Activated naive CD8-positive, alpha-beta T cell treated with anti-CD3 and anti-CD28 coated beads, Interleukin-2, amount 50 U/mL, for 24 hours (primary cell): Measurements from ENCODE around the gene GPSM1.

Experiments
- ATAC-seq: fragments of 150-1000 bp; cut with Tn5 transposase; one replicate; pipeline ENCODE4 v1.10.0; 2021
- DNase-seq: peaks from one replicate; pipeline ENCODE4 v3.0.0; 2021
- H3K27ac Mint-ChIP-seq: one replicate; pipeline ENCODE4 v1.8.0; 2021; ENCODE audit warnings: mild to moderate bottlenecking, mixed read lengths
- H3K27me3 Mint-ChIP-seq: one replicate; pipeline ENCODE4 v1.8.0; 2021; ENCODE audit warnings: mixed read lengths
- H3K36me3 Mint-ChIP-seq: one replicate; pipeline ENCODE4 v1.8.0; 2021; ENCODE audit warnings: low read depth, mixed read lengths
- H3K4me1 Mint-ChIP-seq: one replicate; pipeline ENCODE4 v1.8.0; 2021; ENCODE audit warnings: mixed read lengths
- H3K4me3 Mint-ChIP-seq: one replicate; pipeline ENCODE4 v1.8.0; 2021; ENCODE audit warnings: mild to moderate bottlenecking, moderate library complexity, mixed read lengths
- H3K9me3 Mint-ChIP-seq: one replicate; pipeline ENCODE4 v1.8.0; 2021; ENCODE audit warnings: mixed read lengths

The GPSM1 gene

GRCh38 chr9:136286359-136286986 is 40.9 kb upstream of the GPSM1 start:
- Mint-ChIP-seq H3K9me3 (no peaks in the 10 kb centered on the region), H3K27ac (no peak overlapping the region), H3K4me1 (peaks cover 4% of the 10 kb centered on the region), H3K4me3 (no peak overlapping the region), H3K36me3 (no peaks in the 10 kb centered on the region), H3K27me3 (peaks cover 5% of the 10 kb centered on the region)
- ATAC-seq (no peak), DNase-seq (no peak)

- Mint-ChIP-seq H3K27ac (no peak overlapping the region), H3K36me3 (no peaks in the 10 kb centered on the region)
- no peak for ATAC-seq
Measured at GRCh38 chr9:136286987-136287379, 40.4 kb upstream of the GPSM1 start.

GRCh38 chr9:136287960-136288753 is 39.2 kb upstream of the GPSM1 start:
- peaks cover 5% of the 10 kb centered on the region for H3K27me3 Mint-ChIP-seq

More at GRCh38 chr9:136286987-136287379, 40.4 kb upstream of the GPSM1 start:
- Mint-ChIP-seq H3K27me3 (peaks cover 5% of the 10 kb centered on the region), H3K4me1 (peaks cover 4% of the 10 kb centered on the region), H3K9me3 (no peaks in the 10 kb centered on the region), H3K4me3 (no peak overlapping the region)
- no peak for DNase-seq

GRCh38 chr9:136289651-136290507 is 37.5 kb upstream of the GPSM1 start:
- no peak overlapping the region for H3K27ac Mint-ChIP-seq
- ATAC-seq = no peak

More at GRCh38 chr9:136287960-136288753, 39.2 kb upstream of the GPSM1 start:
- no peak for DNase-seq
- Mint-ChIP-seq H3K9me3 (no peaks in the 10 kb centered on the region), H3K36me3 (no peaks in the 10 kb centered on the region), H3K4me1 (peaks cover 4% of the 10 kb centered on the region), H3K4me3 (no peak overlapping the region), H3K27ac (no peak overlapping the region)
- no peak for ATAC-seq

GRCh38 chr9:136290508-136291000 is 36.8 kb upstream of the GPSM1 start:
- H3K36me3 Mint-ChIP-seq = no peaks in the 10 kb centered on the region
- H3K27me3 Mint-ChIP-seq = no peaks in the 10 kb centered on the region
- no peak overlapping the region for H3K4me3 Mint-ChIP-seq
- DNase-seq = no peak
- H3K9me3 Mint-ChIP-seq = no peaks in the 10 kb centered on the region
- no peak overlapping the region for H3K27ac Mint-ChIP-seq
- ATAC-seq = no peak
- H3K4me1 Mint-ChIP-seq = no peaks in the 10 kb centered on the region

More at GRCh38 chr9:136289651-136290507, 37.5 kb upstream of the GPSM1 start:
- Mint-ChIP-seq H3K27me3 (no peaks in the 10 kb centered on the region), H3K9me3 (no peaks in the 10 kb centered on the region), H3K36me3 (no peaks in the 10 kb centered on the region), H3K4me1 (no peaks in the 10 kb centered on the region), H3K4me3 (no peak overlapping the region)
- DNase-seq = no peak

GRCh38 chr9:136291306-136292025 is 35.9 kb upstream of the GPSM1 start:
- DNase-seq = no peak
- Mint-ChIP-seq H3K4me3 (no peak overlapping the region), H3K27me3 (no peaks in the 10 kb centered on the region), H3K9me3 (no peaks in the 10 kb centered on the region), H3K36me3 (no peaks in the 10 kb centered on the region), H3K27ac (no peak overlapping the region), H3K4me1 (no peaks in the 10 kb centered on the region)
- no peak for ATAC-seq

DNA sequence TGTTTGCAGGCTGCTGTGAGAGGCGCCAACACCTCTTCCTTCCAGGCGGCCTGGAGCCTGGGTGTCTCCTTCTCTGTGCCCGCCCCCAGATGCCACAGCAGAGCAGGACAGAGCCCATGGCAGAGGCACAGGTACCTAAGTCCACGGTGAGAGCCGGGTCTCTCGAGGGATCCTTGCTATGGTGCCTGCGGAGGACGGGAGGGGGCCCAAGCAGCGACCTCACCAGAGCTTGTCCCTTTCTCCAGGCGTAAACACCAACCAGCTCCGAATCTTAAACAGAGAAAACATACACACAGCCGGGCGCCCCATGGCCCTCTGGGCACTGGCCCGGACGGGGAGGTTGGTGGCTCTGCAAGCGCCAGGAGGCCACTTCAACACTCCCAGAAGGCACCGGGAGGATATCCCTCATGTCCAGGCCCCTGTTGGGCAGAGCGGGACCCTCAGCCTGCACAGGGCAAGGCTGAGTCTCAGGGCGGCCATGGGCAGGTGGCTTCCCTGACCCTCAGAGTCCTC is 35.3 kb upstream of the GPSM1 start:
- ATAC-seq (no peak), DNase-seq (no peak)
- H3K36me3 Mint-ChIP-seq = no peaks in the 10 kb centered on the region
- no peaks in the 10 kb centered on the region for H3K27me3 Mint-ChIP-seq
- H3K27ac Mint-ChIP-seq = no peak overlapping the region
- no peak overlapping the region for H3K4me3 Mint-ChIP-seq
- H3K4me1 Mint-ChIP-seq = no peaks in the 10 kb centered on the region
- H3K9me3 Mint-ChIP-seq = no peaks in the 10 kb centered on the region

DNA sequence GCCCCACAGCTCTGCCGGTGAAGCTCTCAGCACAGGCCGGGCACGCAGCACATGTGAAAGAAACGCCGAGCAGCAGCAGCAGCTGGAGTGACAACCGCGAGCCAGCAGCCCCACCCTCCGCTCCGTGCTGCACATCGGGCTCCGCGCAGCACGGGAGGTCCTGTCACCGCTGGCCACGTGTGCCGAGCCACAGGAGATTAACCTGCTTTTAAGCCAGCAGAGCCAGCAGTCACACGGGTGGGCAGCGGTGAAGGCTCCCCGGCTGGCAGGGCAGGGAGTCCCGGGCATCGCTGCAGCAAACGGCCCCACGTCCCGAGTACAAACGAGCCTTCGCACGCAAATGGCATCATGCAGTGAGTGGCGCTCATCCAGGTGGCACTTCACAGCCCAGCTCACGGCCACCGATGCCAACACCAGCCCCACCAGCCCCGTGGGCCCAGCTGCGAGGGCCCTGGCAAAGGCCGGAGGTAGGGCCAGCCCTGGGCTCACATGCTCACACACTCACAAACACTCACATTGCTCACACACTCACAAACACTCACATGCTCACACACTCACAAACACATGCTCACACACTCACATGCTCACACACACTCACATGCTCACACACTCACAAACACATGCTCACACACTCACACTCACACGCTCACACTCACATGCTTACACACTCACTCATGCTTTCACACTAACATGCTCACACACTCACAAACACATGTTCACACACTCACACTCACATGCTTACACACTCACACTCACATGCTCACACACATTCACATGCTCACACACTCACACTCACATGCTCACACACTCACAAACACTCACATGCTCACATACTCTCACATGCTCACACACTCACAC is 34.5 kb upstream of the GPSM1 start:
- ATAC-seq (no peak), DNase-seq (no peak)
- H3K4me3 Mint-ChIP-seq = no peak overlapping the region
- H3K27ac Mint-ChIP-seq = no peak overlapping the region
- H3K27me3 Mint-ChIP-seq = no peaks in the 10 kb centered on the region
- H3K36me3 Mint-ChIP-seq = no peaks in the 10 kb centered on the region
- H3K9me3 Mint-ChIP-seq = no peaks in the 10 kb centered on the region
- no peaks in the 10 kb centered on the region for H3K4me1 Mint-ChIP-seq

GRCh38 chr9:136293476-136294077 is 33.8 kb upstream of the GPSM1 start:
- Mint-ChIP-seq H3K27me3 (no peaks in the 10 kb centered on the region), H3K4me1 (no peaks in the 10 kb centered on the region), H3K27ac (no peak overlapping the region), H3K4me3 (no peak overlapping the region), H3K36me3 (no peaks in the 10 kb centered on the region), H3K9me3 (no peaks in the 10 kb centered on the region)
- ATAC-seq = no peak
- no peak for DNase-seq

DNA sequence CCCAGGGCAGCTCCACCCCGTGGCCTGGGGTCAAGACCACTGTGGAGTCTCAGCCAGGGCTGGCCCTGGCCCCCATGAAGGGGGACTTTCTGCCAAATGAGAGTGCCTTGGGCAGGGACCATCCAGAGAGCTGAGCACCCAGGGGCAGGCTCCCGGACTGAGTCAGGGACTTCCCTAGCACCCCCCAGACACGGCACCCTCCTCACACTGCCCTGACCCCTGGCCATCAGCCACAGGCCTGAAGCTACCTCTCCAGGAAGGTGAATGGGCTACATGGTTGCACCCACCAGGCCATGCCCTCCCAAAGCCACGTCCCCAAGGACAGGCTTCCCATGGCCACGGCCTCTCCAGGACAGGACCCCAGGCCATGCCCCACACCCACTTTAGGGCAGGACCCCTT is 32.9 kb upstream of the GPSM1 start:
- no peaks in the 10 kb centered on the region for H3K27me3 Mint-ChIP-seq
- DNase-seq (no peak), ATAC-seq (no peak)
- H3K9me3 Mint-ChIP-seq = no peaks in the 10 kb centered on the region
- H3K4me3 Mint-ChIP-seq = no peak overlapping the region
- no peak overlapping the region for H3K27ac Mint-ChIP-seq
- no peaks in the 10 kb centered on the region for H3K4me1 Mint-ChIP-seq
- H3K36me3 Mint-ChIP-seq = no peaks in the 10 kb centered on the region

DNA sequence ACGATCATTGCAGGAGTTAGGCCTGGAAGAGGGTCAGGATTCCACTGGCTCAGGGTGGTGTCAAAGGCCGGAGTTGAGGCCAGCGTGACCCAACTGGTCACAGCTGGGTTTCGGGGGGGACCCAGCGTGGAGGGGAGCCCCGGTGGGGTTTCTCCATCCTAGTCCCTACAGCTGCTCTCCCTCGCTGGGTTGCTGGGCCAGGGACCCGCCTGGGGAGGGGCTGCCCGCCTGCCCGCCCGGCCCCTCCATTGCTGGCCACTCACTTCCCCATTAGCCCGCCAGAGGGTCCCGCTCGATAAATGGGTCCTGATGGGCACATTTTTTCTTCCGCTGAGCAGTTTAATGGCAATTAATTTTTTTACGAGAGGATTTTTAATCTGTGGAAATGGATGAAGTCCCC is 32.3 kb upstream of the GPSM1 start:
- H3K9me3 Mint-ChIP-seq = no peaks in the 10 kb centered on the region
- no peaks in the 10 kb centered on the region for H3K4me1 Mint-ChIP-seq
- H3K27me3 Mint-ChIP-seq = no peaks in the 10 kb centered on the region
- ATAC-seq (no peak), DNase-seq (no peak)
- H3K4me3 Mint-ChIP-seq = no peak overlapping the region
- H3K27ac Mint-ChIP-seq = no peak overlapping the region
- H3K36me3 Mint-ChIP-seq = no peaks in the 10 kb centered on the region

DNA sequence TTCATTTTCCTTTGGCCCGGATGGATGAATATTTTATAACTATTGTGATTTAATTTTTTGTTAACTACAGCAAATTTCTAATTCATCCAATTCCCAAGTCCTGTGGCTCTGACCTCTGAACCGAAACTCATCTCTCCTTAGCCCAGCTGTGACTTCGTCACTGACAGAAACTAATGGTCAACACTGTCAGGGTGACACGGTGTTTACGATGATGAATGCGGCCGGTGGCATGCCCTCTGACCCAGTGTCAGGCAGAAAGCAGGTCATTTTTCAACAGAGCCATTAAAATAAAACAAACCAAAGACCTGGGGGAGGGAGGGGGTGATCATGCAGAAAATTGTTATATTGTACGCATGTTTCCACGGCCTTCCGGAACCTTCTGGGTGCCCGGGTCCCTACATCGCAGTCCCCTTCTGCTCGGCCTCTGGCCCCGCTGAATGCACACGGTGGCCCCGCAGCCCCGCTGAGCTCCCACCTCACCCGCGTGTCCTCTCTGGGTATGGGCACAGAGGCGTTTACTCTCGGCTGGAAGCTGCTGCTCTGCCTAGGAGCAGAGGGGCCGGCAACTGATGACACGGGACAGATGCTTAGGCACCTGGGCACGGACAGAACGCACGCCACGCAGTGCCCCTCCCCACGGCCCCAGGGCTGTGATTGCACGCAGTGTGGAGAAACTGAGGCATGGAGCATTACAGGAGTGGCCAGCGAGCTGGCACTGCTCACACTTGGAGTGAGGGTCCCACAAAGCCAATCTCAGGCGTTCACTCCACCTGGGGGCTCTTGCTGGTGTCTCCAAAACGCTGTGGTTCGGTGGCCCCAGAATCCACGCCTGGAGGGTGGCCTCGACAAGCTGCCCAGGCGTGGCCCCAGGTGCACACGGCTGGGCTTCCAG is 31.6 kb upstream of the GPSM1 start:
- H3K36me3 Mint-ChIP-seq = no peaks in the 10 kb centered on the region
- H3K4me1 Mint-ChIP-seq = no peaks in the 10 kb centered on the region
- no peak overlapping the region for H3K4me3 Mint-ChIP-seq
- no peak for DNase-seq
- ATAC-seq = no peak
- H3K27ac Mint-ChIP-seq = no peak overlapping the region
- no peaks in the 10 kb centered on the region for H3K9me3 Mint-ChIP-seq
- no peaks in the 10 kb centered on the region for H3K27me3 Mint-ChIP-seq
